Natural killer cell (primary cell): ENCODE measurements around the gene MAP2K6. TPM values are rescaled to one million over a fixed set of nuclear protein-coding genes. Genes with fewer than 3 reads are reported as not detected.

Experiments
- ATAC-seq, 3 donors: fragments of 150-1000 bp in 2 of 3; fragments of 200-7000 bp in 1 of 3; cut with Tn5 transposase; 1 replicate in 1 of 3; 2 replicates in 2 of 3; pipeline ENCODE4 v1.10.0; 2021; ENCODE audit warnings: mild to moderate bottlenecking in 2 of 3, moderate library complexity in 2 of 3
- DNase-seq, 2 donors: peaks; one replicate each; pipeline versions ENCODE4 v3.0.0 to v3.0.0-alpha.2; 2013 to 2021; ENCODE audit warnings: mixed read lengths in 1 of 2
- H3K27ac ChIP-seq: one replicate; pipeline ENCODE4 v1.5.1; 2013; ENCODE audit warnings: mild to moderate bottlenecking, low read length
- H3K27me3 ChIP-seq: one replicate; pipeline ENCODE4 v1.6.1; 2013; ENCODE audit warnings: low read length; ENCODE audit not compliant: control insufficient read depth, insufficient read depth
- H3K36me3 ChIP-seq: one replicate; pipeline ENCODE4 v1.6.1; 2013; ENCODE audit warnings: low read length; ENCODE audit not compliant: control insufficient read depth, insufficient read depth
- H3K4me1 ChIP-seq: one replicate; pipeline ENCODE4 v1.6.1; 2013; ENCODE audit warnings: low read length; ENCODE audit not compliant: control insufficient read depth, insufficient read depth
- H3K4me3 ChIP-seq: one replicate; pipeline ENCODE4 v1.5.1; 2013; ENCODE audit warnings: low read length
- H3K9me3 ChIP-seq: one replicate; pipeline ENCODE4 v1.6.1; 2013; ENCODE audit warnings: low read length; ENCODE audit not compliant: control insufficient read depth, insufficient read depth
- H3K27ac Mint-ChIP-seq, 2 donors: one replicate each; pipeline ENCODE4 v1.8.0; 2022; ENCODE audit warnings: mild to moderate bottlenecking in 2 of 2, mixed read lengths in 2 of 2, moderate library complexity in 1 of 2
- H3K27me3 Mint-ChIP-seq, 2 donors: one replicate each; pipeline ENCODE4 v1.8.0; 2022; ENCODE audit warnings: low read depth in 2 of 2, mixed read lengths in 2 of 2
- H3K36me3 Mint-ChIP-seq: one replicate; pipeline ENCODE4 v1.8.0; 2022; ENCODE audit warnings: mixed read lengths
- H3K4me1 Mint-ChIP-seq, 2 donors: one replicate each; pipeline ENCODE4 v1.8.0; 2022; ENCODE audit warnings: mixed read lengths in 2 of 2
- H3K4me3 Mint-ChIP-seq: one replicate; pipeline ENCODE4 v1.8.0; 2022; ENCODE audit warnings: mild to moderate bottlenecking, moderate library complexity, mixed read lengths
- H3K9me3 Mint-ChIP-seq, 2 donors: one replicate each; pipeline ENCODE4 v1.8.0; 2022; ENCODE audit warnings: mixed read lengths in 2 of 2
- WGBS: methylation state at CpG from one replicate; pipeline ENCODE4 v1.1.7; 2013; ENCODE audit warnings: missing lambda C conversion rate; ENCODE audit not compliant: insufficient coverage; 5-methylcytosine and 5-hydroxymethylcytosine counted together
- intact Hi-C: fragments of 100-400 bp; cut with micrococcal nuclease; formaldehyde crosslinking; loops from one replicate; pipeline ENCODE4 v1.14.2; 2022
- total RNA-seq, 4 donors: library from RNA; stranded (reverse); fragments of 120-200 nt in 1 of 4; gene quantifications; one replicate each; pipeline versions ENCODE4 v1.2.3 to v1.2.4, GENCODE V29; 2013 to 2022
- TF ChIP-seq, protein P1 (sequence below): fragments of 200-600 bp; IDR thresholded peaks from one replicate; pipeline ENCODE4 v1.8.0; 2022; ENCODE audit warnings: antibody characterized with exemption

The MAP2K6 gene
- total RNA-seq, 3 donors from 2014 or later (not counting 1 experiment from before 2014, with no cell fraction given): 11.8 to 16.9 (median 14.0) TPM

DNA sequence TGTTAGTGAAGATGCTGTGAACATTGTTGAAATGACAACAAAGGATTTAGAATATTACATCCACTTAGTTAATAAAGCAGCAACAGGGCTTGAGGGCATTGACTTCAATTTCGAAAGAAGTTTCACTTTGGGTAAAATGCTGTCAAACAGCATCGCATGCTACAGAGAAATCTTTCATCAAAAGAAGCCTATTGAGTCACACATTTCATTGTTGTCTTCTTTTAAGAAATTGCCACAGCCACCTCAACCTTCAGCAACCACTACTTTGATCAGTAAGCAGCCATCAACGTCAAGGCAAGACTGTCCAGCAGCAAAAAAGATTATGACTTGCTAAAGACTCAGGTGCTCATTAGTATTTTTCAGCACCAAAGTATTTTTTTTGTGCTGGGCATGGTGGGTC, 13.2 kb upstream of the MAP2K6 start:
- TF ChIP-seq, protein P1, sequence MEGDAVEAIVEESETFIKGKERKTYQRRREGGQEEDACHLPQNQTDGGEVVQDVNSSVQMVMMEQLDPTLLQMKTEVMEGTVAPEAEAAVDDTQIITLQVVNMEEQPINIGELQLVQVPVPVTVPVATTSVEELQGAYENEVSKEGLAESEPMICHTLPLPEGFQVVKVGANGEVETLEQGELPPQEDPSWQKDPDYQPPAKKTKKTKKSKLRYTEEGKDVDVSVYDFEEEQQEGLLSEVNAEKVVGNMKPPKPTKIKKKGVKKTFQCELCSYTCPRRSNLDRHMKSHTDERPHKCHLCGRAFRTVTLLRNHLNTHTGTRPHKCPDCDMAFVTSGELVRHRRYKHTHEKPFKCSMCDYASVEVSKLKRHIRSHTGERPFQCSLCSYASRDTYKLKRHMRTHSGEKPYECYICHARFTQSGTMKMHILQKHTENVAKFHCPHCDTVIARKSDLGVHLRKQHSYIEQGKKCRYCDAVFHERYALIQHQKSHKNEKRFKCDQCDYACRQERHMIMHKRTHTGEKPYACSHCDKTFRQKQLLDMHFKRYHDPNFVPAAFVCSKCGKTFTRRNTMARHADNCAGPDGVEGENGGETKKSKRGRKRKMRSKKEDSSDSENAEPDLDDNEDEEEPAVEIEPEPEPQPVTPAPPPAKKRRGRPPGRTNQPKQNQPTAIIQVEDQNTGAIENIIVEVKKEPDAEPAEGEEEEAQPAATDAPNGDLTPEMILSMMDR: no peak
- H3K36me3 Mint-ChIP-seq: no peaks in the 10 kb centered on the region
- 36% methylated on average over 3 of the region's 3 CpGs for WGBS

DNA sequence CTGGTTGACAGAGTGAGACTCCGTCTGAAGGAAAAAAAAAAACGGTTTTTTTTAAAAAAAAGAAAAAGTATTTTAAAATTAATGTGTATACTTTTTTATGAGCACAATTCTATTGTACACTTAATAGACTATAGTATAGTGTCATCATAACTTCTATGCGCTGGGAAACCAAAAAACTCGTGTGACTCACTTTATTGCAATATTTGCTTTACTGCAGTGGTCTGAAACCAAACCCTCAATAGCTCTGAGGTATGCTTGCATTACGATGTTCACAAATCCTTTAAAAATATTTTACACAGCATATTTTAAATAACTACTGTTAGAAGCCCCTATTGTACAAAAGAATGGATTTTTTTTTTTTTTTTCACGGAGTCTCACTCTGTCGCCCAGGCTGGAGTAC, 12.4 kb upstream of the MAP2K6 start:
- H3K27me3 ChIP-seq: no peaks in the 10 kb centered on the region
- H3K36me3 Mint-ChIP-seq: no peaks in the 10 kb centered on the region
- intact Hi-C loops: loop anchor here (10.0 kb wide), 1 partner anchor 57 kb away; no protein-coding TSS in a partner anchor
- ATAC-seq (no peak), DNase-seq (no peak)
- H3K27ac Mint-ChIP-seq: no peak overlapping the region
- no peak overlapping the region for H3K27ac ChIP-seq
- 97% methylated on average over 5 of the region's 7 CpGs for WGBS
- no peaks in the 10 kb centered on the region for H3K9me3 ChIP-seq
- no peaks in the 10 kb centered on the region for H3K4me1 Mint-ChIP-seq
- no peaks in the 10 kb centered on the region for H3K36me3 ChIP-seq
- H3K4me3 Mint-ChIP-seq: no peak overlapping the region
- peaks cover 5 to 17% of the 10 kb centered on the region in 2 donors for H3K27me3 Mint-ChIP-seq
- no peaks in the 10 kb centered on the region for H3K9me3 Mint-ChIP-seq
- TF ChIP-seq, protein P1: no peak
- H3K4me3 ChIP-seq: no peak overlapping the region
- no peaks in the 10 kb centered on the region for H3K4me1 ChIP-seq

More for the DNA sequence above, 13.2 kb upstream of the MAP2K6 start:
- Mint-ChIP-seq H3K4me3 (no peak overlapping the region), H3K4me1 (no peaks in the 10 kb centered on the region), H3K27me3 (peaks cover 5 to 17% of the 10 kb centered on the region in 2 donors), H3K9me3 (no peaks in the 10 kb centered on the region), H3K27ac (no peak overlapping the region)
- no peaks in the 10 kb centered on the region for H3K36me3 ChIP-seq
- DNase-seq (no peak), ATAC-seq (no peak)
- H3K4me1 ChIP-seq: no peaks in the 10 kb centered on the region
- no peaks in the 10 kb centered on the region for H3K27me3 ChIP-seq
- H3K27ac ChIP-seq: no peak overlapping the region
- intact Hi-C loops: loop anchor here (10.0 kb wide), 1 partner anchor 56 kb away; no protein-coding TSS in a partner anchor
- H3K4me3 ChIP-seq: no peak overlapping the region
- no peaks in the 10 kb centered on the region for H3K9me3 ChIP-seq

DNA sequence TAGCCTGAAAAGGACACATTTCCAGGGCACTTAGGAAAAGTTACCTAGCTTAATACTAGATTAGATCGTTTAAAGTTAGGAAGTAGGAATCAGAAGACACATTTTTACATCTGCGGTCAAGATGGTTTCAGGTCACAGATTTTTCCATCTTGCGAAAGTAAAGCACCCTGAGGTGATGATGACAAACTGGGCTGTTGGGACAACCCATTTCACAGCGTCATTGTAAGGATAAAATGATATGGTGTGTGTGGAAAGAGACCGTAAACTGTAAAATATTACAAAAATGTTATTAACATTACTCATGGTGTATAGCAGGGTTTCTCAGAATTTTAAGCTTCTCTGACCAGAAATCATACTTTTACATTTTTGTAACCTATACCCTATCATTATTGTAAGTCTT, 10.1 kb upstream of the MAP2K6 start:
- H3K36me3 ChIP-seq: no peaks in the 10 kb centered on the region
- H3K9me3 Mint-ChIP-seq: no peaks in the 10 kb centered on the region
- DNase-seq (no peak), ATAC-seq (no peak)
- peaks cover 5 to 17% of the 10 kb centered on the region in 2 donors for H3K27me3 Mint-ChIP-seq
- no peaks in the 10 kb centered on the region for H3K36me3 Mint-ChIP-seq
- H3K4me3 ChIP-seq: no peak overlapping the region
- H3K4me1 ChIP-seq: no peaks in the 10 kb centered on the region
- H3K27me3 ChIP-seq: no peaks in the 10 kb centered on the region
- WGBS: 85% methylated on average over 3 of the region's 5 CpGs
- TF ChIP-seq, protein P1: no peak
- H3K4me3 Mint-ChIP-seq: no peak overlapping the region
- no peak overlapping the region for H3K27ac Mint-ChIP-seq
- H3K9me3 ChIP-seq: no peaks in the 10 kb centered on the region
- intact Hi-C loops: loop anchor here (10.0 kb wide), 1 partner anchor 60 kb away; no protein-coding TSS in a partner anchor
- H3K4me1 Mint-ChIP-seq: no peaks in the 10 kb centered on the region
- H3K27ac ChIP-seq: no peak overlapping the region

DNA sequence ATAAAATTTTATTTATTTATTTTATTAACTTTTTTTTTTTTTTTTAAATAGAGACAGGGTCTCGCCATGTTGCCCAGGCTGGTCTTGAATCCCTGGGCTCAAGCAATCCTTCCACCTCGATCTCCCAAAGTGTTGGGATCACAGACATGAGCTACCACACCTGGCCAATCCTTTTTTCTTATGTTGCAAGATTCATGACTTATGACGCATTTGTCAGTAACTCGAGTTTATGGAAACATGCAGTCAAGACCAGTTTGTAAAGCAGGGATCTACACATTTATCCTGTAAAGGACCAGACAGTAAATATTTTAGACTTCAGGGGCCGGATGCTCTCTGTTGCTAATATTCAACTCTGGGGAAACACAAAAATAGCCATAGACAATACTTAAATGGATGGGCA, 9.4 kb upstream of the MAP2K6 start:
- no peaks in the 10 kb centered on the region for H3K36me3 ChIP-seq
- TF ChIP-seq, protein P1: no peak
- 91% methylated on average over 5 of the region's 5 CpGs for WGBS
- Mint-ChIP-seq H3K27ac (no peak overlapping the region), H3K4me3 (no peak overlapping the region), H3K36me3 (no peaks in the 10 kb centered on the region), H3K4me1 (no peaks in the 10 kb centered on the region), H3K9me3 (no peaks in the 10 kb centered on the region), H3K27me3 (peaks cover 5 to 12% of the 10 kb centered on the region in 2 donors)
- H3K4me1 ChIP-seq: no peaks in the 10 kb centered on the region
- H3K9me3 ChIP-seq: no peaks in the 10 kb centered on the region
- H3K4me3 ChIP-seq: no peak overlapping the region
- DNase-seq (no peak), ATAC-seq (no peak)
- no peak overlapping the region for H3K27ac ChIP-seq
- H3K27me3 ChIP-seq: no peaks in the 10 kb centered on the region
- intact Hi-C loops: loop anchor here (10.0 kb wide), 1 partner anchor 60 kb away; no protein-coding TSS in a partner anchor
